DND-41 (cell line): ENCODE results near the gene CBX4.
A peak's percentile ranks its signal among the peaks of the same experiment; 100 is the strongest.

Experiments
- ATAC-seq: fragments of 200-7000 bp; cut with Tn5 transposase; 3 replicates; pipeline ENCODE4 v1.9.1; 2021; ENCODE audit warnings: low read depth; ENCODE audit not compliant: insufficient read depth
- DNase-seq: peaks from one replicate; pipeline ENCODE4 v3.0.0-alpha.2; 2020
- H2AFZ ChIP-seq: 2 replicates; pipeline ENCODE4 v1.6.0; 2012; ENCODE audit warnings: low read depth, low read length
- H3K27ac ChIP-seq: 2 replicates; pipeline ENCODE4 v1.5.1; 2012; ENCODE audit warnings: low read length, inconsistent platforms
- H3K27me3 ChIP-seq: fragments of 200-600 bp; sonication (generic); 2 replicates; pipeline ENCODE4 v1.6.0; 2012; ENCODE audit warnings: low read length, mild to moderate bottlenecking, inconsistent platforms; ENCODE audit not compliant: insufficient read depth, poor library complexity
- H3K36me3 ChIP-seq: 2 replicates; pipeline ENCODE4 v1.5.1; 2012; ENCODE audit warnings: low read length, inconsistent platforms; ENCODE audit not compliant: insufficient read depth
- H3K4me1 ChIP-seq: 2 replicates; pipeline ENCODE4 v1.5.1; 2012; ENCODE audit warnings: mild to moderate bottlenecking, low read length; ENCODE audit not compliant: insufficient read depth
- H3K4me2 ChIP-seq: 2 replicates; pipeline ENCODE4 v1.6.0; 2012; ENCODE audit warnings: mild to moderate bottlenecking, moderate library complexity, low read length, inconsistent platforms; ENCODE audit not compliant: insufficient read depth
- H3K4me3 ChIP-seq, 2 experiments: fragments of 200-600 bp in 1 of 2; shearing (Covaris generic) in 1 of 2; 2 replicates each; pipeline ENCODE4 v1.5.1; 2012 to 2016; ENCODE audit warnings: inconsistent platforms in 2 of 2, low read length in 2 of 2, mild to moderate bottlenecking in 2 of 2, low read depth in 1 of 2, moderate library complexity in 1 of 2
- H3K79me2 ChIP-seq: 2 replicates; pipeline ENCODE4 v1.6.0; 2012; ENCODE audit warnings: low read length, inconsistent platforms; ENCODE audit not compliant: insufficient read depth
- H3K9ac ChIP-seq: 2 replicates; pipeline ENCODE4 v1.6.0; 2012; ENCODE audit warnings: low read depth, mild to moderate bottlenecking, inconsistent platforms, low read length, moderate library complexity
- H3K9me3 ChIP-seq: 2 replicates; pipeline ENCODE4 v1.5.1; 2012; ENCODE audit warnings: low read length, moderate library complexity, mild to moderate bottlenecking, inconsistent platforms; ENCODE audit not compliant: insufficient read depth, severe bottlenecking
- H4K20me1 ChIP-seq: 2 replicates; pipeline ENCODE4 v1.6.0; 2012; ENCODE audit warnings: low read length; ENCODE audit not compliant: insufficient read depth
- CTCF ChIP-seq: IDR thresholded peaks from 2 replicates; pipeline ENCODE4 v1.5.1; 2012; ENCODE audit warnings: borderline replicate concordance, low read length, moderate library complexity, mild to moderate bottlenecking; ENCODE audit not compliant: poor library complexity, severe bottlenecking; ENCODE audit errors: extremely low read depth
- EZH2 ChIP-seq: IDR thresholded peaks from 3 replicates; pipeline ENCODE4 v1.6.1; 2012; ENCODE audit warnings: borderline replicate concordance, low read depth, mild to moderate bottlenecking, moderate library complexity, low read length, inconsistent platforms; ENCODE audit not compliant: severe bottlenecking

The CBX4 gene

DNA sequence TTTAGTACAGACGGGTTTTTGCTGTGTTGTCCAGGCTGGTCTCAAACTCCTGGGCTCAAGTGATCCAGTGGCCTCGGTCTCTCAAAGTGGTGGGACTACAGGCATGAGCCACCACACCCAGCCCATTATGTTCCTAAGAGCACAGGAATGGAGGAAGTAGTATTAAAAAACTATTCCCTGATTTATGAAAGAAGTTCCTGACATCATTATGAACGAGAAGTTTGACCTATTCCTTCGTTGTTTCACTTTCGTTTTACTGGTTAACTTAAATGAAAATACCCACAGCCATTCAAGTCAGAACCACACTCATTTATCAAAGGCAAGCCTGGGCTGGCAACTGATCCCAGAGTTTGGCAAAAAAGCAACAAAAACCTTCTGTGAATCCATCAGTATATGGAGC is 13.5 kb upstream of the CBX4 start:
- H3K27me3 ChIP-seq: no peaks in the 10 kb centered on the region
- H3K79me2 ChIP-seq: no peaks in the 10 kb centered on the region
- H3K4me2 ChIP-seq: peak overlapping the region; percentile 59
- no peaks in the 10 kb centered on the region for H3K9me3 ChIP-seq
- H3K27ac ChIP-seq: peak overlapping the region; percentile 74
- DNase-seq (peak; percentile 45), ATAC-seq (peak; percentile 85)
- H3K36me3 ChIP-seq: no peaks in the 10 kb centered on the region
- no peak for TF ChIP-seq CTCF
- no peak for TF ChIP-seq EZH2
- H3K9ac ChIP-seq: peak overlapping the region; percentile 44
- H3K4me3 ChIP-seq: peak overlapping the region in 1 of 2 experiments; percentile 43; a peak in 2 of 4 replicates
- peaks cover 14% of the 10 kb centered on the region for H3K4me1 ChIP-seq
- no peaks in the 10 kb centered on the region for H4K20me1 ChIP-seq
- H2AFZ ChIP-seq: peak overlapping the region; percentile 82

DNA sequence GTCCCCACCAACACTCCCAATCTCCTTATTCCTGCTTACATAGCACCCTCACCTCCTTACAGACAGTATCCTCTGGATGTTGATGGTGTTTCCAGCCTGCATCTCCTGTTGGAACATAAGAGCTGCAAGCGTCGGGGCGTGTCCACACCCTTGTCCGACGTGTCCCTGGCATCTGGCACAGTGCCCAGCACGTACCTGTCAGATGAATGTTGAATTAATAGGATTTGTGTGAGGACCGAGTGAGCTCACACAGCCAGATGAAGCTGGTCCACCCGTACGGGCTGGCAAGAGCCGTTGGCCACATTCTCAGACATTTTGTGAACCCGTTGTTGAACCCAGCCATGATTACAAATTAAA is 12.2 kb upstream of the CBX4 start:
- Histone ChIP-seq H3K27ac (no peak overlapping the region), H3K4me1 (peaks cover 14% of the 10 kb centered on the region), H3K4me2 (no peak overlapping the region), H3K79me2 (no peaks in the 10 kb centered on the region), H3K9ac (no peak overlapping the region), H3K9me3 (no peaks in the 10 kb centered on the region), H3K4me3 (no peak overlapping the region), H3K36me3 (no peaks in the 10 kb centered on the region), H2AFZ (no peak overlapping the region), H4K20me1 (no peaks in the 10 kb centered on the region), H3K27me3 (no peaks in the 10 kb centered on the region)
- no peak for ATAC-seq
- DNase-seq: no peak
- TF ChIP-seq EZH2 (no peak), CTCF (no peak)

GRCh38 chr17:79850571-79851460 is 11.6 kb upstream of the CBX4 start:
- H3K27ac ChIP-seq: no peak overlapping the region
- H4K20me1 ChIP-seq: no peaks in the 10 kb centered on the region
- TF ChIP-seq EZH2: no peak
- no peak for TF ChIP-seq CTCF
- H3K79me2 ChIP-seq: no peaks in the 10 kb centered on the region
- H3K9me3 ChIP-seq: no peaks in the 10 kb centered on the region
- no peak overlapping the region for H3K4me3 ChIP-seq
- peaks cover 14% of the 10 kb centered on the region for H3K4me1 ChIP-seq
- DNase-seq (no peak), ATAC-seq (no peak)
- no peaks in the 10 kb centered on the region for H3K27me3 ChIP-seq
- H3K36me3 ChIP-seq: no peaks in the 10 kb centered on the region
- H3K9ac ChIP-seq: no peak overlapping the region
- H2AFZ ChIP-seq: no peak overlapping the region
- H3K4me2 ChIP-seq: no peak overlapping the region
